H9 (cell line): Measurements from ENCODE around the gene EML3. TPM values are rescaled to one million over a fixed set of nuclear protein-coding genes. Genes with fewer than 3 reads are reported as not detected.
A peak's percentile ranks its signal among the peaks of the same experiment; 100 is the strongest.
"Not testable (repeated sequence)": the region's sequence is repeated elsewhere in the genome, so short reads cannot be mapped to it uniquely, and the experiment has no call there.

ENCODE experiments used
- DNase-seq: peaks from one replicate; pipeline ENCODE4 v3.0.0-alpha.2; 2017
- H2AFZ ChIP-seq: one replicate; pipeline ENCODE4 v1.6.1; 2013; ENCODE audit warnings: mild to moderate bottlenecking, low read length, control low read depth, moderate library complexity
- H2AK5ac ChIP-seq: 2 replicates; pipeline ENCODE4 v1.6.1; 2013; ENCODE audit warnings: low read length, control low read depth, mixed read lengths; ENCODE audit not compliant: insufficient read length
- H2BK120ac ChIP-seq: one replicate; pipeline ENCODE4 v1.6.1; 2013; ENCODE audit warnings: low read depth, mild to moderate bottlenecking, low read length, control low read depth, inconsistent platforms; ENCODE audit not compliant: poor library complexity, severe bottlenecking
- H2BK12ac ChIP-seq: 2 replicates; pipeline ENCODE4 v1.6.1; 2013; ENCODE audit warnings: low read length, control low read depth, mixed read lengths, low read depth; ENCODE audit not compliant: insufficient read length
- H2BK15ac ChIP-seq: 2 replicates; pipeline ENCODE4 v1.6.1; 2013; ENCODE audit warnings: low read depth, low read length, control low read depth
- H2BK20ac ChIP-seq: one replicate; pipeline ENCODE4 v1.6.1; 2013; ENCODE audit warnings: low read depth, mild to moderate bottlenecking, low read length, control low read depth, inconsistent platforms; ENCODE audit not compliant: poor library complexity, severe bottlenecking
- H2BK5ac ChIP-seq: 2 replicates; pipeline ENCODE4 v1.6.1; 2013; ENCODE audit warnings: low read length, control low read depth, mixed read lengths; ENCODE audit not compliant: insufficient read length
- H3K14ac ChIP-seq: 2 replicates; pipeline ENCODE4 v1.6.1; 2013; ENCODE audit warnings: low read length, control low read depth; ENCODE audit not compliant: insufficient read depth
- H3K18ac ChIP-seq: 2 replicates; pipeline ENCODE4 v1.6.1; 2013; ENCODE audit warnings: low read depth, mild to moderate bottlenecking, mixed read lengths, low read length, control low read depth; ENCODE audit not compliant: insufficient read length
- H3K23ac ChIP-seq: 2 replicates; pipeline ENCODE4 v1.6.1; 2013; ENCODE audit warnings: low read length, control low read depth, mixed read lengths, low read depth; ENCODE audit not compliant: insufficient read length
- H3K23me2 ChIP-seq: 2 replicates; pipeline ENCODE4 v1.6.1; 2013; ENCODE audit warnings: low read depth, mild to moderate bottlenecking, mixed read lengths, low read length, control low read depth; ENCODE audit not compliant: insufficient read length, poor library complexity, severe bottlenecking
- H3K27ac ChIP-seq: 2 replicates; pipeline ENCODE4 v1.5.1; 2013; ENCODE audit warnings: low read length, control low read depth, mixed read lengths, low read depth; ENCODE audit not compliant: insufficient read length
- H3K27me3 ChIP-seq: 2 replicates; pipeline ENCODE4 v1.6.1; 2013; ENCODE audit warnings: low read length, control low read depth, inconsistent platforms; ENCODE audit not compliant: insufficient read depth
- H3K4ac ChIP-seq: 2 replicates; pipeline ENCODE4 v1.6.1; 2013; ENCODE audit warnings: low read depth, mild to moderate bottlenecking, control low read depth, inconsistent platforms, low read length, moderate library complexity
- H3K4me1 ChIP-seq: 2 replicates; pipeline ENCODE4 v1.6.1; 2013; ENCODE audit warnings: low read length, control low read depth, inconsistent platforms; ENCODE audit not compliant: insufficient read depth
- H3K4me2 ChIP-seq: 2 replicates; pipeline ENCODE4 v1.6.1; 2013; ENCODE audit warnings: low read length, control low read depth, mixed read lengths; ENCODE audit not compliant: insufficient read length, insufficient read depth
- H3K56ac ChIP-seq: 2 replicates; pipeline ENCODE4 v1.6.1; 2013; ENCODE audit warnings: low read depth, mild to moderate bottlenecking, mixed read lengths, low read length, control low read depth; ENCODE audit not compliant: insufficient read length
- H3K79me1 ChIP-seq: 2 replicates; pipeline ENCODE4 v1.6.1; 2013; ENCODE audit warnings: low read depth, mild to moderate bottlenecking, moderate library complexity, low read length, control low read depth, inconsistent platforms; ENCODE audit not compliant: insufficient read depth, poor library complexity, severe bottlenecking
- H3K79me2 ChIP-seq: 2 replicates; pipeline ENCODE4 v1.6.1; 2013; ENCODE audit warnings: low read length, control low read depth, inconsistent platforms; ENCODE audit not compliant: insufficient read depth
- H3K9ac ChIP-seq: 2 replicates; pipeline ENCODE4 v1.6.1; 2013; ENCODE audit warnings: low read length, control low read depth, mixed read lengths; ENCODE audit not compliant: insufficient read length; ENCODE audit errors: extremely low read depth
- H3K9me3 ChIP-seq: one replicate; pipeline ENCODE4 v1.6.1; 2013; ENCODE audit warnings: low read depth, low read length, inconsistent platforms; ENCODE audit not compliant: control insufficient read depth
- H3T11ph ChIP-seq: one replicate; pipeline ENCODE4 v1.6.1; 2013; ENCODE audit warnings: mild to moderate bottlenecking, low read length, control low read depth, inconsistent platforms
- H4K20me1 ChIP-seq: one replicate; pipeline ENCODE4 v1.6.1; 2013; ENCODE audit not compliant: control insufficient read depth, insufficient read length, insufficient read depth
- H4K5ac ChIP-seq: 2 replicates; pipeline ENCODE4 v1.6.1; 2013; ENCODE audit warnings: low read depth, mild to moderate bottlenecking, mixed read lengths, low read length, control low read depth; ENCODE audit not compliant: insufficient read length
- H4K8ac ChIP-seq: replicated peaks from 2 replicates; pipeline ENCODE4 v1.6.1; 2013; ENCODE audit warnings: low read length, control low read depth, mixed read lengths, low read depth; ENCODE audit not compliant: insufficient read length
- H4K91ac ChIP-seq: 2 replicates; pipeline ENCODE4 v1.6.1; 2013; ENCODE audit warnings: low read depth, mild to moderate bottlenecking, moderate library complexity, mixed read lengths, low read length, control low read depth; ENCODE audit not compliant: insufficient read length
- H3K27ac Mint-ChIP-seq, 3 experiments: 2 replicates in 2 of 3; 3 replicates in 1 of 3; pipeline ENCODE4 v1.8.0; 2020 to 2021; ENCODE audit warnings: mixed read lengths in 3 of 3, mild to moderate bottlenecking in 1 of 3, moderate library complexity in 1 of 3
- H3K27me3 Mint-ChIP-seq: 2 replicates; pipeline ENCODE4 v1.8.0; 2021; ENCODE audit warnings: low read depth, mild to moderate bottlenecking, moderate library complexity, mixed read lengths
- H3K36me3 Mint-ChIP-seq, 3 experiments: 2 replicates in 2 of 3; 3 replicates in 1 of 3; pipeline ENCODE4 v1.8.0; 2020 to 2021; ENCODE audit warnings: low read depth in 3 of 3, mixed read lengths in 3 of 3; ENCODE audit not compliant: insufficient read depth in 1 of 3
- H3K4me1 Mint-ChIP-seq, 2 experiments: 2 replicates each; pipeline ENCODE4 v1.8.0; 2020; ENCODE audit warnings: mixed read lengths in 2 of 2
- H3K4me3 Mint-ChIP-seq, 2 experiments: 2 replicates in 1 of 2; 3 replicates in 1 of 2; pipeline ENCODE4 v1.8.0; 2020 to 2021; ENCODE audit warnings: mild to moderate bottlenecking in 2 of 2, mixed read lengths in 2 of 2, moderate library complexity in 1 of 2
- H3K9me3 Mint-ChIP-seq, 2 experiments: 2 replicates in 1 of 2; 3 replicates in 1 of 2; pipeline ENCODE4 v1.8.0; 2020; ENCODE audit warnings: mild to moderate bottlenecking in 2 of 2, mixed read lengths in 2 of 2, moderate library complexity in 1 of 2
- WGBS: extraction: QIAGEN DNeasy Blood & Tissue Kit; methylation state at CpG from one replicate; pipeline ENCODE4 v1.1.7; 2013; ENCODE audit warnings: missing lambda C conversion rate, low lambda C conversion rate, mixed read lengths; ENCODE audit not compliant: insufficient read length; ENCODE audit errors: extremely low coverage; 5-methylcytosine and 5-hydroxymethylcytosine counted together
- total RNA-seq: library from RNA; stranded (reverse); gene quantifications from 2 replicates; pipeline ENCODE4 v1.2.1, GENCODE V29; 2021

The EML3 gene
- total RNA-seq, 1 experiment from 2014 or later, result 35.3 TPM

GRCh38 chr11:62570903-62571302, 41.7 kb downstream of the EML3 start:
- not testable (repeated sequence) for H2BK120ac ChIP-seq, H2AFZ ChIP-seq, H4K5ac ChIP-seq, H3K18ac ChIP-seq, H2BK12ac ChIP-seq, DNase-seq, H3K14ac ChIP-seq, H3T11ph ChIP-seq, H3K9me3 Mint-ChIP-seq, H2BK15ac ChIP-seq, H3K79me1 ChIP-seq, H3K4me1 ChIP-seq, H3K27ac ChIP-seq, H3K27me3 ChIP-seq, H3K4ac ChIP-seq, H3K23ac ChIP-seq, H2AK5ac ChIP-seq, H3K4me2 ChIP-seq, H4K8ac ChIP-seq, H2BK5ac ChIP-seq, H3K9ac ChIP-seq, H3K9me3 ChIP-seq, H4K20me1 ChIP-seq, H3K56ac ChIP-seq, H4K91ac ChIP-seq, H2BK20ac ChIP-seq, H3K27me3 Mint-ChIP-seq
- H3K27ac Mint-ChIP-seq, result peak overlapping the region; percentile 52 to 78 (median 68); a peak in 4 of 7 replicates
- peaks cover 13% of the 10 kb centered on the region for H3K23me2 ChIP-seq
- H3K79me2 ChIP-seq, result peaks cover 12% of the 10 kb centered on the region; the same call in 1 of the 2 replicates
- H3K4me1 Mint-ChIP-seq, result peaks cover 42 to 44% of the 10 kb centered on the region in 2 experiments
- peaks cover 65 to 79% (median 77%) of the 10 kb centered on the region in 3 experiments for H3K36me3 Mint-ChIP-seq
- peak overlapping the region; percentile 99 to 100 for H3K4me3 Mint-ChIP-seq
- WGBS, result no CpG with 5 or more reads among the region's 5 CpGs
